Activated naive CD4-positive, alpha-beta T cell treated with anti-CD3 and anti-CD28 coated beads for 36 hours (primary cell): Measurements from ENCODE around the gene VPS72. TPM values are rescaled to one million over a fixed set of nuclear protein-coding genes. Genes with fewer than 3 reads are reported as not detected.
"Not testable (repeated sequence)": the region's sequence is repeated elsewhere in the genome, so short reads cannot be mapped to it uniquely, and the experiment has no call there.

ENCODE experiments used
- CTCF ChIA-PET: fragments of 350-600 bp; sonication (Branson Sonifier 250); formaldehyde crosslinking; loops from one replicate; lab custom pipeline; 2021; ENCODE audit warnings: antibody characterized with exemption; lab: Charles Lee
- DNase-seq: peaks from one replicate; pipeline ENCODE4 v3.0.0-alpha.2; 2020
- H3K27ac Mint-ChIP-seq: one replicate; pipeline ENCODE4 v1.8.0; 2021; ENCODE audit warnings: mild to moderate bottlenecking, mixed read lengths
- H3K27me3 Mint-ChIP-seq: one replicate; pipeline ENCODE4 v1.8.0; 2021; ENCODE audit warnings: low read depth, mixed read lengths
- H3K36me3 Mint-ChIP-seq: one replicate; pipeline ENCODE4 v1.8.0; 2021; ENCODE audit warnings: low read depth, mixed read lengths
- H3K4me1 Mint-ChIP-seq: one replicate; pipeline ENCODE4 v1.8.0; 2021; ENCODE audit warnings: low read depth, mixed read lengths
- H3K4me3 Mint-ChIP-seq: one replicate; pipeline ENCODE4 v1.8.0; 2021; ENCODE audit warnings: mild to moderate bottlenecking, moderate library complexity, mixed read lengths
- H3K9me3 Mint-ChIP-seq: one replicate; pipeline ENCODE4 v1.8.0; 2021; ENCODE audit warnings: mixed read lengths
- intact Hi-C: fragments of 100-400 bp; cut with micrococcal nuclease; formaldehyde crosslinking; loops from one replicate; pipeline ENCODE4 v1.15.1; 2023
- total RNA-seq, 2 experiments: library from RNA; stranded (reverse); gene quantifications; one replicate each; pipeline ENCODE4 v1.2.3, GENCODE V29; 2021

Gene VPS72
- total RNA-seq: 10 to 100 TPM; 49.8 to 56.9 TPM

DNA sequence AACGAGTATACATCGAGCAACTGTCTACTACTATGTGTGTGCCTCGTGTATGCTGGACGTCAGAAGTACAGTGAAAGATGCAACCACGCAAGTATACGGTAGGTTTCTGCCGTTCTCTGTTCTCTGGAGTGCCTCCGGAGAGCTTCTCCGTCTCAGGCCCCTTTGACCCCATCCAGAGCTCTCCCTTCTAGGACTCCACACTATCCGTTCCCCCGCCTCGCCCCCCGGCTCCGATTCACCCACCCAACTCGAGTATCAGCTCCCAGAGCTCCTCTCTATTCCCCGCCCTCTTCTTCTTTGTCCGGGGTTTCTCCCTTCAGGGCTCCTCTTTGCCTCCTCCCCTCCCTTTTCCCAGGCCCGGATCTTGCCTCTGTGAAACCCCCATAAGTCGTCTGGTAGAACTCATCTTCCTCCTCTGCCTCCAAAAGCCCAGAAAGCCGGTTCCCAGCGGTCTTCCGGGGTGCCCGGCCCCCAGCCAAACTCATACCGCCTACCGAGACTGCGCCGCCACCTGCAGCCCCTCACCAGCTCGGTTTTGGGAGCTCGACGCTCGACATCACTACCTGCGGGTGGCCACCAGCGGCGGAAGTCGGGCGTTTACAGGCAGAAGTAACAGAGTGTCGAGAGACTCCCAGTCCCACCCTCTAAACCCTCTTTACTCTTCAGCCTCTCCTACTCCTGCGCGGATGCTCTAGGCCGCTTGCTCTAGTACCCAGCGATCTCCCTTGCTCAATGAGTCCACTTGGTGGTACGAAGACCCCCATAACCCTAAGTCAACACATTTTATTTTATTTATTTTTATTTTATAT is at the start of gene VPS72:
VPS72 (minus strand) TSS at position 561 of the 809 bp plus-strand sequence; CDS start at position 485, 76 bp downstream.
- Mint-ChIP-seq H3K4me1 (peaks cover 32% of the 10 kb centered on the region), H3K27me3 (no peaks in the 10 kb centered on the region), H3K9me3 (no peaks in the 10 kb centered on the region), H3K36me3 (peaks cover 12% of the 10 kb centered on the region), H3K27ac (peak within 1 kb of the TSS; percentile 95), H3K4me3 (peak within 1 kb of the TSS; percentile 96)
- intact Hi-C loops: loop anchor here (1.0 to 10.0 kb wide), 6 partner anchors 8 to 645 kb away; partner anchors contain the start of genes C2CD4D, PIP5K1A, PSMD4 and RORC
- CTCF ChIA-PET: interaction anchor here (0.6 to 1.4 kb wide), 7 partner anchors 9 to 151 kb away, joined by 3 to 4 read pairs (median 3); partner anchors contain the start of genes PIP5K1A and TNFAIP8L2
- peak; percentile 92 for DNase-seq

GRCh38 chr1:151238467-151238739 is 48.4 kb upstream of the VPS72 start:
- no peak overlapping the region for H3K4me3 Mint-ChIP-seq
- no peak overlapping the region for H3K27ac Mint-ChIP-seq
- CTCF ChIA-PET: interaction anchor here (0.7 to 1.5 kb wide), 2 partner anchors 11 to 415 kb away, joined by 3 read pairs; no protein-coding TSS in a partner anchor
- no peaks in the 10 kb centered on the region for H3K27me3 Mint-ChIP-seq
- peaks cover 36% of the 10 kb centered on the region for H3K36me3 Mint-ChIP-seq
- H3K4me1 Mint-ChIP-seq: no peaks in the 10 kb centered on the region
- DNase-seq: no peak
- intact Hi-C loops: no loop called here
- H3K9me3 Mint-ChIP-seq: no peaks in the 10 kb centered on the region

- Mint-ChIP-seq H3K27me3 (no peaks in the 10 kb centered on the region), H3K4me1 (no peaks in the 10 kb centered on the region), H3K9me3 (no peaks in the 10 kb centered on the region), H3K4me3 (no peak overlapping the region), H3K27ac (peak overlapping the region; percentile 29), H3K36me3 (peaks cover 36% of the 10 kb centered on the region)
- DNase-seq: no peak
- intact Hi-C loops: no loop called here
- CTCF ChIA-PET: interaction anchor here (0.7 to 1.5 kb wide), 2 partner anchors 10 to 415 kb away, joined by 3 read pairs; no protein-coding TSS in a partner anchor
These were observed 47.9 kb upstream of the VPS72 start for GRCh38 chr1:151237678-151238466.

DNA sequence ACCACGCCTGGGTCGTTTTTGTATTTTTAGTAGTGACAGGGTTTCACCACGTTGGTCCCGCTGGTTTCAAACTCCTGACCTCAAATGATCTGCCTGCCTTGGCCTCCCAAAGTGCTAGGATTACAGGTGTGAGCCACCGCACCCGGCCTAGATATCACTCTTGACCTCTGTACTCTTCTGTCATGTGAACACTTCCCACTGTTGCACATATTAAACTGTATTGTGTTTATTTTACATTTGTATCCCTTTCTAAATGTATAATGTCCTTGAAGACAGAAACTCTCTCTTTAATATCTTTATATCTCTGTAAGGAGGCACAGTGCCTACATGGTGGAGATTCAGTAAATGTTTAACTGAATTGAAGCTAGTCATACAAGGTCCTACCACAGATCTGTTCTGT is 45.2 kb upstream of the VPS72 start:
- H3K27me3 Mint-ChIP-seq: no peaks in the 10 kb centered on the region
- no peaks in the 10 kb centered on the region for H3K9me3 Mint-ChIP-seq
- intact Hi-C loops: no loop called here
- H3K4me3 Mint-ChIP-seq: no peak overlapping the region
- CTCF ChIA-PET: interaction anchor here (1.2 kb wide), 1 partner anchor 136 kb away, joined by 5 read pairs; no protein-coding TSS in a partner anchor
- peaks cover 37% of the 10 kb centered on the region for H3K36me3 Mint-ChIP-seq
- H3K27ac Mint-ChIP-seq: no peak overlapping the region
- H3K4me1 Mint-ChIP-seq: no peaks in the 10 kb centered on the region
- DNase-seq: no peak

GRCh38 chr1:151222130-151222529 is 32.1 kb upstream of the VPS72 start:
- no peak for DNase-seq
- Mint-ChIP-seq H3K4me3 (no peak overlapping the region), H3K27ac (no peak overlapping the region), H3K4me1 (peaks cover 12% of the 10 kb centered on the region), H3K36me3 (peaks cover 12% of the 10 kb centered on the region), H3K9me3 (no peaks in the 10 kb centered on the region), H3K27me3 (no peaks in the 10 kb centered on the region)
- intact Hi-C loops: no loop called here
- CTCF ChIA-PET: no interaction called here

GRCh38 chr1:151221616-151222015 is 31.6 kb upstream of the VPS72 start:
- CTCF ChIA-PET: no interaction called here
- peaks cover 13% of the 10 kb centered on the region for H3K4me1 Mint-ChIP-seq
- no peaks in the 10 kb centered on the region for H3K27me3 Mint-ChIP-seq
- no peak for DNase-seq
- H3K4me3 Mint-ChIP-seq: no peak overlapping the region
- H3K9me3 Mint-ChIP-seq: no peaks in the 10 kb centered on the region
- H3K36me3 Mint-ChIP-seq: peaks cover 9% of the 10 kb centered on the region
- no peak overlapping the region for H3K27ac Mint-ChIP-seq
- intact Hi-C loops: no loop called here

GRCh38 chr1:151213560-151213959 is 23.6 kb upstream of the VPS72 start:
- H3K4me1 Mint-ChIP-seq: peaks cover 48% of the 10 kb centered on the region
- CTCF ChIA-PET: interaction anchor here (0.6 to 0.8 kb wide), 3 partner anchors 14 to 696 kb away, joined by 3 to 4 read pairs (median 3); no protein-coding TSS in a partner anchor
- intact Hi-C loops: no loop called here
- DNase-seq: no peak
- no peak overlapping the region for H3K27ac Mint-ChIP-seq
- peaks cover 28% of the 10 kb centered on the region for H3K36me3 Mint-ChIP-seq
- no peaks in the 10 kb centered on the region for H3K9me3 Mint-ChIP-seq
- H3K4me3 Mint-ChIP-seq: no peak overlapping the region
- H3K27me3 Mint-ChIP-seq: no peaks in the 10 kb centered on the region

DNA sequence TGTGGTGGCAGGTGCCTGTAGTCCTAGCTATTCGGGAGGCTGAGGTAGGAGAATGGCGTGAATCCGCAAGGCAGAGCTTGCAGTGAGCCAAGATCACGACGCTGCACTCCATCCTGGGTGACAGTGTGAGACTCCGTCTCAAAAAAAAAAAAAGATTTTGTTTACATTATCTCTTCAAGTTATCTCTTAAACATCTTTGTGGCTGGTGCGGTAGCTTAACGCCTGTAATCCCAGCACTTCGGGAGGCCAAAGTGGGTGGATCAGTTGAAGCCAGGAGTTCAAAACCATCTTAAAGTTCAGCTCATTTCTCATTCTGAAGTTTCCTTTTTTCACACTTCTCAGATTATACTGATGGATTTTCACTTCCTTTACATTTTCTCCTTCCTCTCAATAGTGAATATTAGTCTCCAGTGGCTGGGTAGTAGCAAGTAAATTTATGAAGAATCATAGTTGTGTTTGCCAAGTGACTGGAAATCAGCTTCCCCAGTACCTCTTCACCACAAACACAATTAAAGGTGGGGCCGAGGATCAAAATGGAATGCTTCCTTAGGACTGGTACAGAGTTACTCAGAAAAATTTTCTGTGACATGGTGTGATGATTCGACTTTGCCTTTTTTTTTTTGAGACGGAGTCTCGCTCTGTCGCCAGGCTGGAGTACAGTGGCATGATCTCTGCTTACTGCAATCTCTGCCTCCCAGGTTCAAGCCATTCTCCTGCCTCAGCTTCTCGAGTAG is 22.1 kb upstream of the VPS72 start:
- peak; percentile 22 for DNase-seq
- no peaks in the 10 kb centered on the region for H3K9me3 Mint-ChIP-seq
- peaks cover 31% of the 10 kb centered on the region for H3K36me3 Mint-ChIP-seq
- peak overlapping the region; percentile 51 for H3K27ac Mint-ChIP-seq
- CTCF ChIA-PET: interaction anchor here (0.6 to 1.3 kb wide), 6 partner anchors 13 to 189 kb away, joined by 3 to 6 read pairs (median 4); partner anchors contain the start of genes PIP5K1A, PSMD4 and VPS72
- intact Hi-C loops: no loop called here
- no peaks in the 10 kb centered on the region for H3K27me3 Mint-ChIP-seq
- H3K4me3 Mint-ChIP-seq: no peak overlapping the region
- peaks cover 41% of the 10 kb centered on the region for H3K4me1 Mint-ChIP-seq

- intact Hi-C loops: no loop called here
- no peak overlapping the region for H3K4me3 Mint-ChIP-seq
- CTCF ChIA-PET: interaction anchor here (1.3 kb wide), 1 partner anchor 21 kb away, joined by 3 read pairs; the partner anchor contains the start of gene VPS72
- H3K36me3 Mint-ChIP-seq: peaks cover 33% of the 10 kb centered on the region
- H3K27me3 Mint-ChIP-seq: no peaks in the 10 kb centered on the region
- peaks cover 39% of the 10 kb centered on the region for H3K4me1 Mint-ChIP-seq
- no peaks in the 10 kb centered on the region for H3K9me3 Mint-ChIP-seq
- DNase-seq: no peak
- no peak overlapping the region for H3K27ac Mint-ChIP-seq
These were observed 20.8 kb upstream of the VPS72 start for GRCh38 chr1:151210830-151211229.

DNA sequence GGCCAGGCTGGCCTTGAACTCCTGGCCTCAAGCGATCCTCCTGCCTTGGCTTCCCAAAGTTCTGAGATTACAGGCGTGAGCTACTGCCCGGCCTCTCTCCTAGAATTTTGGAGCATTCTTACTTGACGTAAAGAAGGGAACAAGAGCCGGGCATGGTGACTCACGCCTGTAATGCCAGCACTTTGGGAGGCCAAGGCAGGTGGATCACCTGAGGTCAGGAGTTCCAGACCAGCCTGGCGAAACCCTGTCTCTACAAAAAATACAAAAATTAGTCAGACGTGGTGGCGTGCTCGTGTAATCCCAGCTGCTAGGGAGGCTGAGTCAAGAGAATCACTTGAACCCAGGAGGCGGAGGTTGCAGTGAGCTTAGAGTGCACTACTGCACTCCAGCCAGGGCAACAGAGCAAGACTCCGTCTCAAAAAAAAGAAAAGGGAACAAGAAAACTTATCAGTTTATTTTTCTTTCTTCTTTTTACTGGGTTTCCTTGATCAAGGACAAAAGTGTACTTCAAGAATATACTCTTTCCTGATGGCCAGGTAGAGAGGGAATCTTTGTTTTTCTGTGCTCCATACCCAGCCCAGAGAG is 15.5 kb upstream of the VPS72 start:
- intact Hi-C loops, H3K4me3 Mint-ChIP-seq, H3K9me3 Mint-ChIP-seq, DNase-seq, H3K27me3 Mint-ChIP-seq, CTCF ChIA-PET, H3K27ac Mint-ChIP-seq: not testable (repeated sequence)
- peaks cover 35% of the 10 kb centered on the region for H3K4me1 Mint-ChIP-seq
- peaks cover 27% of the 10 kb centered on the region for H3K36me3 Mint-ChIP-seq

GRCh38 chr1:151199873-151200581 is 10.0 kb upstream of the VPS72 start:
- Mint-ChIP-seq H3K9me3 (no peaks in the 10 kb centered on the region), H3K27me3 (no peaks in the 10 kb centered on the region), H3K36me3 (peaks cover 20% of the 10 kb centered on the region), H3K27ac (peak overlapping the region; percentile 99), H3K4me1 (peaks cover 49% of the 10 kb centered on the region), H3K4me3 (peak overlapping the region; percentile 99)
- intact Hi-C loops: loop anchor here (5.0 to 10.0 kb wide), 5 partner anchors 127 to 847 kb away; partner anchors contain the start of genes C2CD4D, PI4KB, POGZ and RORC
- CTCF ChIA-PET: interaction anchor here (1.2 to 1.8 kb wide), 3 partner anchors 52 to 141 kb away, joined by 3 to 6 read pairs (median 3); no protein-coding TSS in a partner anchor
- DNase-seq: no peak
